Activated naive CD8-positive, alpha-beta T cell treated with anti-CD3 and anti-CD28 coated beads for 36 hours (primary cell): ENCODE results near the gene EFCAB8. TPM values are rescaled to one million over a fixed set of nuclear protein-coding genes. Genes with fewer than 3 reads are reported as not detected.
"Not testable (repeated sequence)": the region's sequence is repeated elsewhere in the genome, so short reads cannot be mapped to it uniquely, and the experiment has no call there.

Source experiments
- DNase-seq: peaks from one replicate; pipeline ENCODE4 v3.0.0; 2021
- H3K27ac Mint-ChIP-seq: one replicate; pipeline ENCODE4 v1.8.0; 2022; ENCODE audit warnings: mild to moderate bottlenecking, moderate library complexity, mixed read lengths
- H3K27me3 Mint-ChIP-seq: one replicate; pipeline ENCODE4 v1.8.0; 2022; ENCODE audit warnings: mild to moderate bottlenecking, mixed read lengths
- H3K36me3 Mint-ChIP-seq: one replicate; pipeline ENCODE4 v1.8.0; 2021; ENCODE audit warnings: mild to moderate bottlenecking, mixed read lengths
- H3K4me1 Mint-ChIP-seq: one replicate; pipeline ENCODE4 v1.8.0; 2021; ENCODE audit warnings: mixed read lengths
- H3K4me3 Mint-ChIP-seq: one replicate; pipeline ENCODE4 v1.8.0; 2022; ENCODE audit warnings: mild to moderate bottlenecking, moderate library complexity, mixed read lengths
- H3K9me3 Mint-ChIP-seq: one replicate; pipeline ENCODE4 v1.8.0; 2022; ENCODE audit warnings: mixed read lengths
- total RNA-seq, 2 experiments: library from RNA; stranded (reverse); gene quantifications; one replicate each; pipeline ENCODE4 v1.2.3, GENCODE V29; 2021

Gene EFCAB8
- total RNA-seq, 2 experiments from 2014 or later, result 0.27 to 0.56 TPM

DNA sequence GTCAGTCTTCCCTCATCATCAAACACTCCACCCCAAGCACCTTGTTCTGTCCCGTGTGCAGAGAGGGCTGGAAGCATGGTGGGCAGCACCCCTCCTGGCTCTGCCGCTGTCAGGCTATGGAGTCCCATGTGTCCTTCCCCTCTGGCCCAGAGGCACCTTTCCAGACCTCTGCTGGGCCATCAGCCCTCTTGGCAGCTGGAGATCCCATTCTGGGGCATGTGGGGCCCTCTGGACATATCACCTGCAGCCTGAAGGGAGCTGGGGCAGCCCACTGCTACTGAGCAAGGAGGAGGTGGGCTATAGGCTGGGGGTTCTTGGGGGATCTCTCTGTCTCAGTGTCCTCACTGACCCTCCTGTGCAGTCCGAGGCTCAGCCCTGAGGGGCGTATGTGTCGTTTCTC lies 103.3 kb downstream of the EFCAB8 start:
- Mint-ChIP-seq H3K27me3 (no peaks in the 10 kb centered on the region), H3K27ac (no peak overlapping the region), H3K9me3 (peaks cover 5% of the 10 kb centered on the region), H3K4me3 (no peak overlapping the region), H3K36me3 (peaks cover 4% of the 10 kb centered on the region), H3K4me1 (peaks cover 39% of the 10 kb centered on the region)
- no peak for DNase-seq

DNA sequence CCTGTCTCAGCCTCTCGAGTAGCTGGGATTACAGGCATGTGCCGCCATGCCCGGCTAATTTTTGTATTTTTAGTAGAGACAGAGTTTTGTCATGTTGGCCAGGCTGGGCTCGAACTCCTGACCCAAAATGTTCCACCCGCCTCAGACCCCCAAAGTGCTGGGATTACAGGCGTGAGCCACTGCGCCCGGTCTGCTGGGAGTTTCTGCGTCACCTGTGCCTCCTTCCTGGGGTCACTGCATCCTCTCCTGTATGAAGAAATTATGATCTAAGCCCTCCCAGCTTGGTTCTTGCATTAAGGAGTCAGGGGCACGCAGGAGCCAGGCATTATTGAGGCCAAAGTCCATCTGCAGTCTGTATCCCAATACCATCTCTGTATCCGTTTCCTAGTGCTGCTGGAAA lies 103.9 kb downstream of the EFCAB8 start:
- not testable (repeated sequence) for H3K9me3 Mint-ChIP-seq, H3K36me3 Mint-ChIP-seq, H3K27me3 Mint-ChIP-seq, DNase-seq, H3K27ac Mint-ChIP-seq, H3K4me3 Mint-ChIP-seq
- H3K4me1 Mint-ChIP-seq, result peaks cover 45% of the 10 kb centered on the region

DNA sequence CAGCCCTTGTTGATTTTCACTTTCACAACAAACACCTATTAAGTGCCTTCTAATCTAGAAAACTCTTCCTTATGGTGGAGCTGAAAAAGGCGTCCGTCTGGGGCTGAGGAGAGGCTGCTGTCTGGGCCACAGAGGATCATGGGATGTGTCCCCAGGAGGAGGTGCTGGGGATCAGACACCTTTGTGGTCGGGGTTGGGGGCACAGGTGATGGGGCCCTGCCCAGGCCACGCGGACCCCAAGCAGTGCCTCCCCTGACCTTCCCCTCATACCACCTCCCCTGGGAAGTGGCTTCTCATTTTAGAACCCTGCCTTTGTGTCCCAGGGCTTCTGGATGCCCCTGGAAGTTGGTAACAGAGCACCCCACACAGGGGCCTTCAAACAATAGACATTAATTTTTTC lies 104.5 kb downstream of the EFCAB8 start:
- Mint-ChIP-seq H3K9me3 (no peaks in the 10 kb centered on the region), H3K27ac (no peak overlapping the region), H3K4me1 (peaks cover 50% of the 10 kb centered on the region), H3K36me3 (no peaks in the 10 kb centered on the region), H3K4me3 (no peak overlapping the region), H3K27me3 (no peaks in the 10 kb centered on the region)
- no peak for DNase-seq

DNA sequence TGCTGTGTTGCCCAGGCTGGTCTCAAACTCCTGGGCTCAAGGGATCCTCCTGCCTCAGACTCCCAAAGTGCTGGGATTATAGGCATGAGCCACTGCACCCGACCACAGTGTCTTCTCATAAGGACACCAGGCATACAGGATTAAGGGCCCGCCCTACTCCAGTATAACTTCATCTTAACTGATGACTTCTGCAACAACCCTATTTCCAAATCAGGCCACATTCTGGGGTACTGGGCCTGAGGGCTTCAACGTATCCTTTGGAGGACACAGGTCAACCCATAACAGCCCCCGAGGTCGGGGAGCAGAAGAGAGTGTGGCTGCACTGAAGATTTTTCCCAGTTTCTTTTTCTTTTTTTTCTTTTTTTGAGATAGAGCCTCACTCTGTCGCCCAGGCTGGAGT lies 105.9 kb downstream of the EFCAB8 start:
- Mint-ChIP-seq H3K27me3 (no peaks in the 10 kb centered on the region), H3K27ac (no peak overlapping the region), H3K4me3 (no peak overlapping the region), H3K36me3 (peaks cover 4% of the 10 kb centered on the region), H3K4me1 (peaks cover 64% of the 10 kb centered on the region), H3K9me3 (no peaks in the 10 kb centered on the region)
- DNase-seq, result no peak

DNA sequence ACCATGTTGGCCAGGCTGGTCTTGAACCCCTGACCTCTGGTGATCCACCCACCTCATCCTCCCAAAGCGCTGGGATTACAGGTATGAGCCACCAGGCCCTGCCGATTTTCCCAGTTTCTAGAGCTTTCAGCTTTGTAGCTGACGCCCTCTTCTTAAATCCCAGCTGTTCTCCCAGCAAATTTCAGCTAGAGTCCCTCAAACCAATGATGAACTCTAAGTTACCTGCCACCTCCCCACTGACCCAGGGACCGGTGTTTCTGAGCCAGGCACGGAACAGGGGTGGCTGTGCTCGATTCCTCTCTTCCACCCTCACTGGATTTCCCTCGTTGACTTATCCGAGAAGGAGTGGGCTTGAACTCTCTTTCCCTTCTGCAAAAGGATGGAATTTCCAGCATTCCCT lies 106.4 kb downstream of the EFCAB8 start:
- Mint-ChIP-seq H3K27me3 (no peaks in the 10 kb centered on the region), H3K9me3 (no peaks in the 10 kb centered on the region), H3K4me3 (no peak overlapping the region), H3K4me1 (peaks cover 70% of the 10 kb centered on the region), H3K36me3 (peaks cover 4% of the 10 kb centered on the region), H3K27ac (no peak overlapping the region)
- no peak for DNase-seq

DNA sequence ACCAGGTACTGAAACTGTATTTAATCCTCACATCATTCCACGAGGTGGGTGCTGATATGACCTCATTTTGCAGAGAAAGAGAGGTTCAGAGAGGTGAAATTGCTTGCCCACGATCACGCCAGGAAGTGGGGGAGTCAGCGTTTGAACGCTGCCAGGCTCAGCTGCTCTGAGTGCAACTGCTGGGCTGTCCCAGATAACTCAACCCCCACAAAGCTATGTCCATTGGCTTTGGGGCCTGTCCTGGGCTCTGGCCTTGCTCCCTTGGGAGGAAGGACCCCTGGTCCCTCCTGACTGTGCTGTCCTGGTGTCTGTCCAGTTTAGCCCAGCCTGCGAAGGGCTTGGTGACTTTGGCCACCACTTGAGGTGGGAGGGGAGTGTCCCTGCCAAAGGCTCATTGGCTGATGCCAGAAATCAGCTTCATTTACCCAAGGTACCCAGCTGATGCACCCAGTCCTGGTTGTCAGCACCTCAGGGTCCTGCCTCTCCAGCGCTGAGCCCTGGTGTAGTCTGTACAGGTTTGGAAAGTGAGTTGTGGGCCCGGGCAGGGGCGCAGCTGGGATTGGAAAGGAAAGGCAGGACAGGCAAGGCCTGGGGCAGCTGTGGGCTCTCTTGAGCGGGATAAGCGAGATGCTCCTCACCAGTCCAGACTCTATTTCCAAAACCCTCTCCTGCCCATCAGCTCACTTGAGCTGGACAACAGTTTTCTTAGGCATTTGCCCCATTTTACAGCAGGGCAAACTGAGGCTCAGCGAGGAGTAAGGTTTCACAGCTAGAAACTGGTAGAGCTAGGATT lies 107.1 kb downstream of the EFCAB8 start:
- no peaks in the 10 kb centered on the region for H3K27me3 Mint-ChIP-seq
- no peak for DNase-seq
- H3K4me1 Mint-ChIP-seq, result peaks cover 75% of the 10 kb centered on the region
- peaks cover 4% of the 10 kb centered on the region for H3K36me3 Mint-ChIP-seq
- H3K9me3 Mint-ChIP-seq, result no peaks in the 10 kb centered on the region
- no peak overlapping the region for H3K4me3 Mint-ChIP-seq
- H3K27ac Mint-ChIP-seq, result no peak overlapping the region

DNA sequence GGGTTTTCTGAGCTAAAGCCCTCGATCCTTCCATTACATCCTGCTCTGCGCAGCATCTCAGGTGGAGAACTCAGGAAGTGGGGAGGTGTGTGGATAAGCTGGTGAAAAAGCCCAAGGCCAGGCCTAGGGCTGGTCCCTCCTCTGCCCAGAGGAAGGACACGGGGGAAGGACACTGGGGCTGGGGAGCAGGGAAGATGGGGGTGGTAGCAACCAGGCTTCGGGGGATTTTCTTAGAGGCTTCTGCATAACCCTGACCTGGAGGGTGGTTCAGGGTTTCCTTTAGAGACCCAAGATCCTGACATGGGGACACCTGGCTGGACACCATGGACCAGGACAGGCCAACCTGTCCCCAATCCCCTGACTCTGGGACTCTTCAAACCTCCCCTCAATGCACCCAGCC lies 107.7 kb downstream of the EFCAB8 start:
- peaks cover 4% of the 10 kb centered on the region for H3K36me3 Mint-ChIP-seq
- H3K4me1 Mint-ChIP-seq, result peaks cover 76% of the 10 kb centered on the region
- H3K27ac Mint-ChIP-seq, result peak overlapping the region; percentile 49
- H3K27me3 Mint-ChIP-seq, result no peaks in the 10 kb centered on the region
- H3K4me3 Mint-ChIP-seq, result no peak overlapping the region
- H3K9me3 Mint-ChIP-seq, result no peaks in the 10 kb centered on the region
- DNase-seq, result no peak

DNA sequence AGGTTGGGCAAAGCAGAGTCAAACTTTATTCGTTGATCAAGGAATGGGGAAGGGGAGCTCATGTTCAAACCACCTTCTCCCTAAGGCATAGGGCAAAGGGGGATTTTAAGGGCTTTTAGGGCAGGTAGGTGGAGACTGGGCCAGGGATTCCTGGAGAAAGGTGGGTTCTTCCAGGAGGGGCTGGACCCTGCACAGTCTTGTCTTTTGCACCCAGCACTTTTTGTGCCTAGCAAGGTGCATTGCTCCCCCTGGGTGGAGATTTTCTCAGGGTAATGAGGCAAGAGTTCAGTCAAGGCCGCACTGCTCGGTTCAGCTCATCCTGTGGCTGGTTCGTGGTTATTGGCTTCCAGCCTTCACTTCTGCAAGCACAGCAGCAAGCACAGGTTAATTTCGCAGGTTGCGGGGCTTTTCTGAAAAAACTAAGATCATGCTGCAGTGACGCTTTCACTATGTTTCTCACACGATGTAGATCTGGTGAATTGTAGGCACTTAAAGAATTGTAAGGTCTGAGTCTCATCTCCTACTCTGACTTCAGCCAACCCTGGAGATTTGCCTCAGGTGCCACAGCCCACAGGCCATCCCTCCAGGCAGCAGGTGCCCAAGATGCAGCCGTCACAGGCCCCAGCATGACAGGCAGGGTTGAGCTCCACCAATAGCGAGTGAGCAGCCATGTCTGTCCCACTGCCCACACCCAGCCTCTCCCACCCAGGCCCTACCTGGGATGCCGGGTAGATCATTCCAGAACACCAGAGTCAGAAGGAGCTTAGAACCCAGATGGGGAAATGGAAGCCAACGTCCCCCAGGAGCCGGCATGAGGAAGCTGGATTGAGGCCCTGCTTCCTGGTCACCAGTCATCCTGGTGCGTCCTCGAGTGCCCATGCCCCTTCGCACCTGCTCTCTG lies 108.4 kb downstream of the EFCAB8 start:
- peak overlapping the region; percentile 33 for H3K4me3 Mint-ChIP-seq
- H3K36me3 Mint-ChIP-seq, result peaks cover 4% of the 10 kb centered on the region
- H3K27me3 Mint-ChIP-seq, result no peaks in the 10 kb centered on the region
- peak; percentile 57 for DNase-seq
- H3K27ac Mint-ChIP-seq, result peak overlapping the region; percentile 49
- peaks cover 73% of the 10 kb centered on the region for H3K4me1 Mint-ChIP-seq
- H3K9me3 Mint-ChIP-seq, result no peaks in the 10 kb centered on the region

DNA sequence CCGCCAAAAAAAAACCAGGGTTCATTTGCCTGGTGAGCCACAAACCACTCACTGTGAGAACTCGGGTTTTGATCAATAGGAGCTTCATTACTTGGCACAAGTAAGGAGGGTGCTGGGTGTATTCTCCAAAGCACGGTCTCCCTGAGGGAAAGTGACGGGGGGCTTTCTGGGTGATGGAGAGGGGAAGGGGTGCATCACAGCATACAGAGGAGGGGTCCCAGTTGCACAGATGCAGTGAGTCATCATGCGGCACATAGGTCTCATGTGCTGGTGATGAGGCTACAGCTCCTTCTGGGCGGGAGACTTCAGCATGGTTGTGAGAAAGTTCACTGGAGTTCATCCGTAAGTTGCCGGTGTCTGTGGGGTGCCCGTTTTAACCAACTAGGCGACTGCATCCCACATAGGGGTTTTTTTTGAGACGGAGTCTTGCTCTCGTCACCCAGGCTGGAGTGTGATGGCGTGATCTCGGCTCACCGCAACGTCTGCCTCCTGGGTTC lies 109.3 kb downstream of the EFCAB8 start:
- Mint-ChIP-seq H3K36me3 (peaks cover 4% of the 10 kb centered on the region), H3K9me3 (no peaks in the 10 kb centered on the region), H3K4me1 (peaks cover 75% of the 10 kb centered on the region), H3K27me3 (no peaks in the 10 kb centered on the region), H3K27ac (no peak overlapping the region), H3K4me3 (peak overlapping the region; percentile 22)
- DNase-seq, result peak; percentile 47

DNA sequence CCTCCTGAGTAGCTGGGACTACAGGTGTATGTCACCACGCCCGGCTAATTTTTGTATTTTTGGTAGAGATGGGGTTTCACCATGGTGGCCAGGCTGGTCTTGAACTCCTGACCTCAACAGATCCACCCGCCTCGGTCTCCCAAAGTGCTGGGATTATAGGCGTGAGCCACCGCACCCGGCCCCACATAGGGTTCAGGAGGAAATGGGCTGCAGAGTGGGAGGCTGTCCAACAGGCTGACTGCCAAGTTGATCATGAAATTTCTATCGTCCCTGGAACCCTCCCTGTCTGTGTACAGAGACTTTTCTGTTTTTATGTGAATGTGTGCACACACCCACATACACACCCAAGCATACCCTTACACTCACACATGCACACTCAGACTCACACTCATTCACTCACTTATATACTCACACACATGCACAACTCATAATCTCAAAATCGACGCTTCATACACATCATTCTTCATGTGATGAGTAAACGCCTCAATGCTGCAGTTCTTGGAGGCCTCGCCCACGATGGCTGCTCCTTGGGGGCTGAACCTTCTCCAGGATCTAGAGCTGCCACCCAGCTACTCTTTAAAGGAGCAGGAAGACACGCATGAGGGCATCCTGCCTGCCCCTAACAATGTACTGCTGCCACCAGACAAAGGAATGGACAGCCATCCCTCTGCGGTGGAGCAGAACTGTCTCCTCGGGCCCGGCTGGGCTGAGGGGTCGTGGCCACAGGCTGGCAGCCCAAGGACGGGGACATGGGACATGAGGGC lies 109.9 kb downstream of the EFCAB8 start:
- peak; percentile 41 for DNase-seq

DNA sequence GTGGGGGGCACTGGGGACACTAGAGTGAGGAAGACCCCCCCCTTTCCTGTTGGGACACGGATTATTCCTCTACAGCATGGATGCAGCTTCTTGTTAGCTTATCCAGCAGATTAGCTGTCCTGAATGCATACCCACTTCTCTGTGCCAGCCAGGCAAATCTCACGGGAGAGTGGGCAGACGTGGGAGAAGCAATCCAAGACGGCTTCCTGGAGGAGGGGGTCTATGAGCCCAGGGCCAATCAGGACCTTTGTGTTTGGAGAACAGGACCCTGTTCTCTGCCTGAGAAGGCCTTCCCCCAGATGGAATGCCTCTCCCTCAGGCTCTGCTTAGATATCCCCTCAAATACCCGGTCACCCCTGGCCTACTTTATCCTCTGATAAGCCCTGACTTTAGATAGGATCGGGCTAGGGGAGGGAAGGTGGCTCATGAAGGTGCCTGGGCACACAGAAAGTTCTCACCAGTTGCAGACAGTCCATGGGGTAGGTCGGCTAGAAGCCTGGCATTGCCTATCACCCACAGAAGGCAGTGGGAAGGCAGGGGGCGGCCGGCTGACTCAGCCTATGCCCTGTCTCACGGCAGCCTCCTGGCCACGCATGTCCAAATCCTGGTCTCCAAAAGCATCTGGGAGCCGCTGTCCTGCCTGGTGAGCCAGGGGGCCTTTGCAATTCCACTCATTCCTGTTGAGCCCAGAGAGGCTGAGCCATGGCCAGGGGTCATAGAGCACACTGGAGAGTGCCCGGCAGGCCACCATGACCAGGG lies 110.8 kb downstream of the EFCAB8 start:
- no peaks in the 10 kb centered on the region for H3K9me3 Mint-ChIP-seq
- DNase-seq, result no peak
- H3K36me3 Mint-ChIP-seq, result peaks cover 4% of the 10 kb centered on the region
- peaks cover 80% of the 10 kb centered on the region for H3K4me1 Mint-ChIP-seq
- H3K27me3 Mint-ChIP-seq, result no peaks in the 10 kb centered on the region
- H3K27ac Mint-ChIP-seq, result no peak overlapping the region
- no peak overlapping the region for H3K4me3 Mint-ChIP-seq

More for the DNA sequence above, 109.9 kb downstream of the EFCAB8 start:
- no peaks in the 10 kb centered on the region for H3K9me3 Mint-ChIP-seq
- H3K27me3 Mint-ChIP-seq, result no peaks in the 10 kb centered on the region
- no peak overlapping the region for H3K27ac Mint-ChIP-seq
- H3K4me1 Mint-ChIP-seq, result peaks cover 77% of the 10 kb centered on the region
- no peak overlapping the region for H3K4me3 Mint-ChIP-seq
- peaks cover 4% of the 10 kb centered on the region for H3K36me3 Mint-ChIP-seq

DNA sequence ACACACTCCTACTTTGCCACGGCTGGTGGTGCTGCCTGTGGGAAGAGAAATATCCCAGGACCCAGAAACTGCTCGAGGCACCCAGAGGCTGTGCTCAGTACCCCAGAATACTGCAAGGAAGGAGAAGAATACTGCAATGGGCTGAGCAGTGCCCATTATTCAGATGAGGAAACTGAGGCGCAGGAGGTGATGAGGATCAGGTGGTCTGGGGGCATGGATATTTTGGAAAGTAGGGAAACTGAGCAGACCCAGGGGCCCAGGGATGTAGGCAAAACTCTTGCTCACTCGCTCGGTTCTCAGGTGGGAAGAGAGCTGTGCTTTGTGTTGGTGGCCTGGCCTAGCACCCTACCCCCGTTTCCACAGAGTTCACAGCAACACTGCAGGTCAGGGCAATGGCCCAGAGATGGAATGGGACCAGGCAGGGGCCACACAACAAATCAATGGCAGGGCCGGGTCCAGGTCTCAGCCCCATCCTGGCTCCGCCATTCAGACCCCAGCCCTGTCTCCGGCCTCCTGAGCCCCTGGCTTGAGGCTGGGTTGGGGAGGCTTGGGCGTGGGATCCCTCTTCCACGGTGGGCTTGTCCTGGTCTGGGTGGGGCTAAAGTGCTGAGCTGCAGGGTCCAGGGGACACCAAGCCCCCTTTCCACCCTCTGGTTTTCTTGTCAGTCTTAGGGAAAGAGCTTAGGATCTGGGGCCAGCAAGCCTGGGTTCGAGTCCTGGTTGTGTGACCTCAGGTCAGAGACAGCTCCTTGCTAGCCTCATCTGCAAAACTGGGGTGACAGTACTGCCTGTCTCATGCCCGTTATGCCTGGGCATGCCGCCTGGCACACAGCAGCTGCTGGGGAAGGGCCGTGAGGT lies 111.6 kb downstream of the EFCAB8 start:
- Mint-ChIP-seq H3K27ac (no peak overlapping the region), H3K36me3 (peaks cover 4% of the 10 kb centered on the region), H3K27me3 (no peaks in the 10 kb centered on the region), H3K9me3 (peaks cover 3% of the 10 kb centered on the region), H3K4me1 (peaks cover 82% of the 10 kb centered on the region), H3K4me3 (no peak overlapping the region)
- DNase-seq, result no peak

DNA sequence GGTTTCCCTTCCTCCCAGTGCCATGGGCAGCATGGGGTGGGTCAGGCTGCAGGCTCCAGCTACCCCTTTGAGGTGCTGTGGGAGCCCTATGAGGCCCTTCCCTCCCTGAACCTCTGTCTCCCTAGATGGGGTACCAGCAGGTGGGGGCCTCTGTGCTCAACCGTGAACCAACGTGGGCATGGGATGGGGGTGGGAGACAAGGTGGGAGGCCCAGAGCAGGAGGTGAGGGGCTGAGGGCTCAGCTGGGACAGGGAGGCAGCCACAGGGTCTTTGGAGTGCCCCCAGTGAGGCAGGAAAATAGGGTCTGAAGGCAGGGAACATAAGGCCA lies 112.2 kb downstream of the EFCAB8 start:
- Mint-ChIP-seq H3K4me1 (peaks cover 79% of the 10 kb centered on the region), H3K9me3 (peaks cover 3% of the 10 kb centered on the region), H3K36me3 (peaks cover 4% of the 10 kb centered on the region), H3K27ac (no peak overlapping the region), H3K27me3 (no peaks in the 10 kb centered on the region), H3K4me3 (no peak overlapping the region)
- DNase-seq, result no peak
